Measurements from ENCODE around the gene SDHB. TPM values are rescaled to one million over a fixed set of nuclear protein-coding genes. Genes with fewer than 3 reads are reported as not detected.

The SDHB gene
- total RNA-seq, 1 donor from 2014 or later: 44.9 TPM

- no peak overlapping the region for H3K27ac Mint-ChIP-seq (ENCODE audit: unreplicated experiment)
- H3K4me3 Mint-ChIP-seq (ENCODE audit: unreplicated experiment): no peak overlapping the region
- peaks cover 13% of the 10 kb centered on the region for H3K36me3 Mint-ChIP-seq (ENCODE audit: low read depth, unreplicated experiment)
- no peak for TF ChIP-seq CTCF (IDR thresholded peaks at IDR 0.05; ENCODE audit: unreplicated experiment)
- peaks cover 9% of the 10 kb centered on the region for H3K27me3 Mint-ChIP-seq (ENCODE audit: unreplicated experiment)
- H3K9me3 Mint-ChIP-seq (ENCODE audit: unreplicated experiment): no peaks in the 10 kb centered on the region
- DNase-seq (ENCODE audit: low spot score): no peak
- H3K4me1 Mint-ChIP-seq (ENCODE audit: unreplicated experiment): peaks cover 13% of the 10 kb centered on the region
Measured at GRCh38 chr1:16976966-16977365, 76.9 kb downstream of the SDHB start.

- H3K27ac Mint-ChIP-seq (ENCODE audit: unreplicated experiment): no peak overlapping the region
- peaks cover 5% of the 10 kb centered on the region for H3K4me1 Mint-ChIP-seq (ENCODE audit: unreplicated experiment)
- peak overlapping the region; percentile 48 for H3K4me3 Mint-ChIP-seq (ENCODE audit: unreplicated experiment)
Measured at GRCh38 chr1:16975838-16976237, 78.0 kb downstream of the SDHB start.

GRCh38 chr1:16975211-16975610, 78.6 kb downstream of the SDHB start:
- DNase-seq (ENCODE audit: low spot score): no peak
- H3K27ac Mint-ChIP-seq (ENCODE audit: unreplicated experiment): no peak overlapping the region
- H3K9me3 Mint-ChIP-seq (ENCODE audit: unreplicated experiment): no peaks in the 10 kb centered on the region
- H3K4me3 Mint-ChIP-seq (ENCODE audit: unreplicated experiment): no peak overlapping the region
- H3K27me3 Mint-ChIP-seq (ENCODE audit: unreplicated experiment): peaks cover 9% of the 10 kb centered on the region
- peaks cover 5% of the 10 kb centered on the region for H3K4me1 Mint-ChIP-seq (ENCODE audit: unreplicated experiment)
- no peak for TF ChIP-seq CTCF (IDR thresholded peaks at IDR 0.05; ENCODE audit: unreplicated experiment)
- peaks cover 8% of the 10 kb centered on the region for H3K36me3 Mint-ChIP-seq (ENCODE audit: low read depth, unreplicated experiment)

More at GRCh38 chr1:16975838-16976237, 78.0 kb downstream of the SDHB start:
- TF ChIP-seq CTCF (IDR thresholded peaks at IDR 0.05; ENCODE audit: unreplicated experiment): no peak
- DNase-seq (ENCODE audit: low spot score): no peak
- Mint-ChIP-seq H3K36me3 (ENCODE audit: low read depth, unreplicated experiment) (peaks cover 8% of the 10 kb centered on the region), H3K27me3 (ENCODE audit: unreplicated experiment) (peaks cover 9% of the 10 kb centered on the region), H3K9me3 (ENCODE audit: unreplicated experiment) (no peaks in the 10 kb centered on the region)

GRCh38 chr1:16973215-16973614, 80.6 kb downstream of the SDHB start:
- Mint-ChIP-seq H3K4me3 (ENCODE audit: unreplicated experiment) (no peak overlapping the region), H3K27ac (ENCODE audit: unreplicated experiment) (no peak overlapping the region), H3K36me3 (ENCODE audit: low read depth, unreplicated experiment) (peaks cover 14% of the 10 kb centered on the region), H3K4me1 (ENCODE audit: unreplicated experiment) (peaks cover 5% of the 10 kb centered on the region), H3K9me3 (ENCODE audit: unreplicated experiment) (no peaks in the 10 kb centered on the region), H3K27me3 (ENCODE audit: unreplicated experiment) (peaks cover 16% of the 10 kb centered on the region)
- TF ChIP-seq CTCF (IDR thresholded peaks at IDR 0.05; ENCODE audit: unreplicated experiment): no peak
- DNase-seq (ENCODE audit: low spot score): no peak

- no peak for DNase-seq (ENCODE audit: low spot score)
- Mint-ChIP-seq H3K36me3 (ENCODE audit: low read depth, unreplicated experiment) (peaks cover 14% of the 10 kb centered on the region), H3K27me3 (ENCODE audit: unreplicated experiment) (peaks cover 16% of the 10 kb centered on the region), H3K9me3 (ENCODE audit: unreplicated experiment) (no peaks in the 10 kb centered on the region), H3K4me1 (ENCODE audit: unreplicated experiment) (peaks cover 2% of the 10 kb centered on the region), H3K4me3 (ENCODE audit: unreplicated experiment) (no peak overlapping the region), H3K27ac (ENCODE audit: unreplicated experiment) (no peak overlapping the region)
- no peak for TF ChIP-seq CTCF (IDR thresholded peaks at IDR 0.05; ENCODE audit: unreplicated experiment)
Measured at GRCh38 chr1:16972189-16972895, 81.5 kb downstream of the SDHB start.
